Liver (tissue), 9 donors: Measurements from ENCODE around the gene PPFIBP2. TPM values are rescaled to one million over a fixed set of nuclear protein-coding genes. Genes with fewer than 3 reads are reported as not detected.

Experiments
- DNase-seq: peaks from one replicate; pipeline ENCODE4 v3.0.0-alpha.2; 2017; ENCODE audit warnings: low spot score
- H3K27ac ChIP-seq, 2 donors: one replicate each; pipeline ENCODE4 v1.7.0; 2013; ENCODE audit warnings: inconsistent platforms in 2 of 2, low read length in 2 of 2, control low read depth in 1 of 2, low read depth in 1 of 2, mild to moderate bottlenecking in 1 of 2
- H3K27me3 ChIP-seq, 4 donors: one replicate each; pipeline versions ENCODE4 v1.6.1 to v1.7.0; 2013; ENCODE audit warnings: low read length in 3 of 4, inconsistent platforms in 1 of 4, mild to moderate bottlenecking in 1 of 4, moderate library complexity in 1 of 4; ENCODE audit not compliant: control insufficient read depth in 4 of 4, insufficient read depth in 4 of 4
- H3K36me3 ChIP-seq, 4 donors: one replicate each; pipeline versions ENCODE4 v1.6.1 to v1.7.0; 2013; ENCODE audit warnings: low read length in 3 of 4, mild to moderate bottlenecking in 3 of 4, low read depth in 1 of 4, moderate library complexity in 1 of 4; ENCODE audit not compliant: control insufficient read depth in 4 of 4, insufficient read depth in 3 of 4
- H3K4me1 ChIP-seq, 4 donors: one replicate each; pipeline versions ENCODE4 v1.6.1 to v1.7.0; 2013; ENCODE audit warnings: low read length in 3 of 4, mild to moderate bottlenecking in 3 of 4, moderate library complexity in 1 of 4; ENCODE audit not compliant: control insufficient read depth in 4 of 4, insufficient read depth in 4 of 4
- H3K4me3 ChIP-seq, 3 donors: one replicate each; pipeline versions ENCODE4 v1.6.1 to v1.7.0; 2013; ENCODE audit warnings: low read length in 3 of 3, control low read depth in 1 of 3, low read depth in 1 of 3, mild to moderate bottlenecking in 1 of 3
- H3K9ac ChIP-seq, 2 donors: one replicate each; pipeline ENCODE4 v1.7.0; 2013; ENCODE audit warnings: low read length in 2 of 2, mild to moderate bottlenecking in 2 of 2, moderate library complexity in 2 of 2, control low read depth in 1 of 2, low read depth in 1 of 2
- H3K9me3 ChIP-seq, 4 donors: one replicate each; pipeline versions ENCODE4 v1.6.1 to v1.7.0; 2013; ENCODE audit warnings: low read length in 3 of 4; ENCODE audit not compliant: control insufficient read depth in 4 of 4
- FOXA1 ChIP-seq: IDR thresholded peaks from 2 replicates; pipeline ENCODE4 v1.6.1; 2016; ENCODE audit warnings: antibody characterized with exemption
- FOXA2 ChIP-seq: IDR thresholded peaks from 2 replicates; pipeline ENCODE4 v1.6.1; 2016; ENCODE audit warnings: antibody characterized with exemption
- GABPA ChIP-seq, 2 donors: IDR thresholded peaks in 1 of 2; conservative IDR thresholded peaks in 1 of 2; 2 replicates each; pipeline ENCODE4 v1.6.1; 2016; ENCODE audit warnings: antibody characterized with exemption in 2 of 2, mild to moderate bottlenecking in 1 of 2, moderate library complexity in 1 of 2
- HNF4A ChIP-seq, 2 donors: conservative IDR thresholded peaks; 2 replicates each; pipeline ENCODE4 v1.6.1; 2016; ENCODE audit warnings: antibody characterized with exemption in 2 of 2, mild to moderate bottlenecking in 2 of 2
- HNF4G ChIP-seq: IDR thresholded peaks from 2 replicates; pipeline ENCODE4 v1.6.1; 2016; ENCODE audit warnings: antibody characterized with exemption
- MAX ChIP-seq: IDR thresholded peaks from 2 replicates; pipeline ENCODE4 v1.6.1; 2016; ENCODE audit warnings: antibody characterized with exemption
- RXRA ChIP-seq, 2 donors: IDR thresholded peaks; 2 replicates each; pipeline ENCODE4 v1.6.1; 2017 to 2018; ENCODE audit warnings: antibody characterized with exemption in 2 of 2, mild to moderate bottlenecking in 1 of 2
- SP1 ChIP-seq: IDR thresholded peaks from 2 replicates; pipeline ENCODE4 v1.6.1; 2018; ENCODE audit warnings: antibody characterized with exemption, mild to moderate bottlenecking
- YY1 ChIP-seq: IDR thresholded peaks from 2 replicates; pipeline ENCODE4 v1.6.1; 2016; ENCODE audit warnings: antibody characterized with exemption, mild to moderate bottlenecking
- WGBS: extraction: QIAGEN DNeasy Blood & Tissue Kit; methylation state at CpG from one replicate; pipeline ENCODE4 v1.1.7; 2013; 5-methylcytosine and 5-hydroxymethylcytosine counted together
- polyA plus RNA-seq, 2 donors: library from polyadenylated mRNA; stranded (reverse) in 1 of 2; unstranded in 1 of 2; fragments of 200-250 nt in 1 of 2; fragments of >200 nt in 1 of 2; fragmentation: Nextera tagmentation in 1 of 2; extraction: Ambion mirVana in 1 of 2; gene quantifications; one replicate each; pipeline versions ENCODE4 v1.2.1 to v1.2.3, GENCODE V29; 2013 to 2015
- total RNA-seq, 2 donors: library from RNA; depleted of rRNA; stranded (reverse); fragments of >200 nt; gene quantifications; one replicate each; pipeline ENCODE4 v1.2.3, GENCODE V29; 2014
- TF ChIP-seq, protein P1 (sequence below): fragments of 150-350 bp; IDR thresholded peaks from 2 replicates; pipeline ENCODE4 v1.5.1; 2017; ENCODE audit warnings: improper control_type of control experiment, low read depth, low read length; ENCODE audit not compliant: missing input control
- TF ChIP-seq, protein P2 (sequence below): IDR thresholded peaks from 2 replicates; pipeline ENCODE4 v1.6.1; 2016; ENCODE audit warnings: antibody characterized with exemption, mild to moderate bottlenecking
- donor health status: healthy.
- donor health status: healthy.
- donor health status: healthy.
- donor health status: healthy.
- donor health status: healthy.

The PPFIBP2 gene
- total and polyA plus RNA-seq, 4 donors = 19.6 to 80.0 (median 23.2) TPM

GRCh38 chr11:7582338-7582985 is 68.7 kb downstream of the PPFIBP2 start:
- no peak overlapping the region for H3K27ac ChIP-seq
- TF ChIP-seq HNF4A (conservative IDR thresholded peaks at IDR 0.05) (no peak), YY1 (no peak), GABPA (IDR thresholded peaks at IDR 0.05 in 1 of 2, conservative IDR thresholded peaks at IDR 0.05 in 1 of 2) (no peak), MAX (no peak), RXRA (IDR thresholded peaks at IDR 0.05) (no peak), FOXA2 (no peak), SP1 (no peak), FOXA1 (no peak)
- TF ChIP-seq, protein P1, sequence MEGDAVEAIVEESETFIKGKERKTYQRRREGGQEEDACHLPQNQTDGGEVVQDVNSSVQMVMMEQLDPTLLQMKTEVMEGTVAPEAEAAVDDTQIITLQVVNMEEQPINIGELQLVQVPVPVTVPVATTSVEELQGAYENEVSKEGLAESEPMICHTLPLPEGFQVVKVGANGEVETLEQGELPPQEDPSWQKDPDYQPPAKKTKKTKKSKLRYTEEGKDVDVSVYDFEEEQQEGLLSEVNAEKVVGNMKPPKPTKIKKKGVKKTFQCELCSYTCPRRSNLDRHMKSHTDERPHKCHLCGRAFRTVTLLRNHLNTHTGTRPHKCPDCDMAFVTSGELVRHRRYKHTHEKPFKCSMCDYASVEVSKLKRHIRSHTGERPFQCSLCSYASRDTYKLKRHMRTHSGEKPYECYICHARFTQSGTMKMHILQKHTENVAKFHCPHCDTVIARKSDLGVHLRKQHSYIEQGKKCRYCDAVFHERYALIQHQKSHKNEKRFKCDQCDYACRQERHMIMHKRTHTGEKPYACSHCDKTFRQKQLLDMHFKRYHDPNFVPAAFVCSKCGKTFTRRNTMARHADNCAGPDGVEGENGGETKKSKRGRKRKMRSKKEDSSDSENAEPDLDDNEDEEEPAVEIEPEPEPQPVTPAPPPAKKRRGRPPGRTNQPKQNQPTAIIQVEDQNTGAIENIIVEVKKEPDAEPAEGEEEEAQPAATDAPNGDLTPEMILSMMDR = no peak
- TF ChIP-seq, protein P2, sequence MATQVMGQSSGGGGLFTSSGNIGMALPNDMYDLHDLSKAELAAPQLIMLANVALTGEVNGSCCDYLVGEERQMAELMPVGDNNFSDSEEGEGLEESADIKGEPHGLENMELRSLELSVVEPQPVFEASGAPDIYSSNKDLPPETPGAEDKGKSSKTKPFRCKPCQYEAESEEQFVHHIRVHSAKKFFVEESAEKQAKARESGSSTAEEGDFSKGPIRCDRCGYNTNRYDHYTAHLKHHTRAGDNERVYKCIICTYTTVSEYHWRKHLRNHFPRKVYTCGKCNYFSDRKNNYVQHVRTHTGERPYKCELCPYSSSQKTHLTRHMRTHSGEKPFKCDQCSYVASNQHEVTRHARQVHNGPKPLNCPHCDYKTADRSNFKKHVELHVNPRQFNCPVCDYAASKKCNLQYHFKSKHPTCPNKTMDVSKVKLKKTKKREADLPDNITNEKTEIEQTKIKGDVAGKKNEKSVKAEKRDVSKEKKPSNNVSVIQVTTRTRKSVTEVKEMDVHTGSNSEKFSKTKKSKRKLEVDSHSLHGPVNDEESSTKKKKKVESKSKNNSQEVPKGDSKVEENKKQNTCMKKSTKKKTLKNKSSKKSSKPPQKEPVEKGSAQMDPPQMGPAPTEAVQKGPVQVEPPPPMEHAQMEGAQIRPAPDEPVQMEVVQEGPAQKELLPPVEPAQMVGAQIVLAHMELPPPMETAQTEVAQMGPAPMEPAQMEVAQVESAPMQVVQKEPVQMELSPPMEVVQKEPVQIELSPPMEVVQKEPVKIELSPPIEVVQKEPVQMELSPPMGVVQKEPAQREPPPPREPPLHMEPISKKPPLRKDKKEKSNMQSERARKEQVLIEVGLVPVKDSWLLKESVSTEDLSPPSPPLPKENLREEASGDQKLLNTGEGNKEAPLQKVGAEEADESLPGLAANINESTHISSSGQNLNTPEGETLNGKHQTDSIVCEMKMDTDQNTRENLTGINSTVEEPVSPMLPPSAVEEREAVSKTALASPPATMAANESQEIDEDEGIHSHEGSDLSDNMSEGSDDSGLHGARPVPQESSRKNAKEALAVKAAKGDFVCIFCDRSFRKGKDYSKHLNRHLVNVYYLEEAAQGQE = no peak
- H3K4me1 ChIP-seq = peaks cover under 1 to 15% (median 8%) of the 10 kb centered on the region in 4 donors
- no peak for DNase-seq
- H3K27me3 ChIP-seq = no peaks in the 10 kb centered on the region
- no peak overlapping the region for H3K4me3 ChIP-seq
- no peaks in the 10 kb centered on the region for H3K36me3 ChIP-seq
- H3K9ac ChIP-seq = no peak overlapping the region
- 76% methylated on average over 2 of the region's 2 CpGs for WGBS
- H3K9me3 ChIP-seq = no peaks in the 10 kb centered on the region

DNA sequence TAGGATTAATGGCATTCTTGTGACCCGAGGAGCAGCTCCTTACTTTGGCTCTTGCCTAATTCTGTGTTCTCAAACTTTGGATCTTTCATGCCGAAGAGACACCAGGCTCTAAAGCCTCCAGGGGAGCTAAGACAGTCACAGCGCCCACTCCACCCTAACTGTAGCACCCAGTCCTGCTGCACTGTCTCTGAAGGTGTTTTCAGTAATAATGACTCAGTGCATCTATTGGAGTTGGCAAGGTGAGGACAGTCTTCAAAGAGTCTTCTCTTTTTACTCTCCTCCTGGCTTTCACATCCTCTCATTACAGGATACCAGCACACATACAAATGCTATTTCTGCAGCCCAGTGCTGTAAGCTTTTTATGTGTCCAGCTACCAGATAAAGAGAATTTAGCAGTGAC is 69.4 kb downstream of the PPFIBP2 start:
- no peak overlapping the region for H3K4me3 ChIP-seq
- peaks cover 0 to 7% (median 2%) of the 10 kb centered on the region in 4 donors for H3K4me1 ChIP-seq
- no peak overlapping the region for H3K27ac ChIP-seq
- WGBS = 92% methylated on average over 3 of the region's 3 CpGs
- peaks cover 0 to 2% (median 0%) of the 10 kb centered on the region in 4 donors for H3K36me3 ChIP-seq
- H3K9ac ChIP-seq = no peak overlapping the region
- TF ChIP-seq, protein P1 = no peak
- TF ChIP-seq HNF4G = no peak
- DNase-seq = no peak
- no peaks in the 10 kb centered on the region for H3K9me3 ChIP-seq
- H3K27me3 ChIP-seq = no peaks in the 10 kb centered on the region
